Measurements from ENCODE around the gene RAB31.
A peak's percentile ranks its signal among the peaks of the same experiment; 100 is the strongest.
"Not testable (repeated sequence)": the region's sequence is repeated elsewhere in the genome, so short reads cannot be mapped to it uniquely, and the experiment has no call there.

RAB31 gene

GRCh38 chr18:9838144-9838877, 130.2 kb downstream of the RAB31 start:
- DNase-seq (ENCODE audit: low read depth, low spot score) = peak; percentile 91

GRCh38 chr18:9839211-9839610, 131.1 kb downstream of the RAB31 start:
- no peak for DNase-seq (ENCODE audit: low read depth, low spot score)

GRCh38 chr18:9839853-9840252, 131.8 kb downstream of the RAB31 start:
- DNase-seq (ENCODE audit: low read depth, low spot score) = peak; percentile 43

- no peak for DNase-seq (ENCODE audit: low read depth, low spot score)
Observed at GRCh38 chr18:9841752-9842151, 133.7 kb downstream of the RAB31 start.

- DNase-seq (ENCODE audit: low read depth, low spot score) = no peak
Observed at GRCh38 chr18:9842448-9842847, 134.3 kb downstream of the RAB31 start.

- no peak for DNase-seq (ENCODE audit: low read depth, low spot score)
Observed at GRCh38 chr18:9845256-9845655, 137.2 kb downstream of the RAB31 start.

- DNase-seq (ENCODE audit: low read depth, low spot score) = no peak
Observed at GRCh38 chr18:9846162-9846925, 138.2 kb downstream of the RAB31 start.

GRCh38 chr18:9848170-9848879, 140.2 kb downstream of the RAB31 start:
- no peak for DNase-seq (ENCODE audit: low read depth, low spot score)

GRCh38 chr18:9849407-9850283, 141.5 kb downstream of the RAB31 start:
- peak; percentile 77 for DNase-seq (ENCODE audit: low read depth, low spot score)

- DNase-seq (ENCODE audit: low read depth, low spot score) = no peak
Observed at GRCh38 chr18:9850309-9850708, 142.2 kb downstream of the RAB31 start.

GRCh38 chr18:9851511-9851910, 143.4 kb downstream of the RAB31 start:
- no peak for DNase-seq (ENCODE audit: low read depth, low spot score)

GRCh38 chr18:9852266-9853081, 144.4 kb downstream of the RAB31 start:
- DNase-seq (ENCODE audit: low read depth, low spot score) = no peak

GRCh38 chr18:9854801-9855676, 146.9 kb downstream of the RAB31 start:
- no peak for DNase-seq (ENCODE audit: low read depth, low spot score)

- no peak for DNase-seq (ENCODE audit: low read depth, low spot score)
Observed at GRCh38 chr18:9855681-9856080, 147.6 kb downstream of the RAB31 start.

- DNase-seq (ENCODE audit: low read depth, low spot score) = no peak
Observed at GRCh38 chr18:9856092-9856491, 148.0 kb downstream of the RAB31 start.

- not testable (repeated sequence) for DNase-seq (ENCODE audit: low read depth, low spot score)
Observed at GRCh38 chr18:9857479-9857998, 149.4 kb downstream of the RAB31 start.

- DNase-seq (ENCODE audit: low read depth, low spot score) = no peak
Observed at GRCh38 chr18:9858642-9859041, 150.5 kb downstream of the RAB31 start.

- DNase-seq (ENCODE audit: low read depth, low spot score) = no peak
Observed at GRCh38 chr18:9859232-9859631, 151.1 kb downstream of the RAB31 start.

GRCh38 chr18:9860682-9861081, 152.6 kb downstream of the RAB31 start:
- DNase-seq (ENCODE audit: low read depth, low spot score) = no peak

Data from ELF-1 (cell line).